Bone marrow (tissue), 2 donors: ENCODE measurements around the gene TNK2.
"Not testable (repeated sequence)": the region's sequence is repeated elsewhere in the genome, so short reads cannot be mapped to it uniquely, and the experiment has no call there.

ENCODE experiments used
- DNase-seq, 2 donors: peaks; one replicate each; lab custom pipeline; 2025; lab: John Stamatoyannopoulos, UW

The TNK2 gene

DNA sequence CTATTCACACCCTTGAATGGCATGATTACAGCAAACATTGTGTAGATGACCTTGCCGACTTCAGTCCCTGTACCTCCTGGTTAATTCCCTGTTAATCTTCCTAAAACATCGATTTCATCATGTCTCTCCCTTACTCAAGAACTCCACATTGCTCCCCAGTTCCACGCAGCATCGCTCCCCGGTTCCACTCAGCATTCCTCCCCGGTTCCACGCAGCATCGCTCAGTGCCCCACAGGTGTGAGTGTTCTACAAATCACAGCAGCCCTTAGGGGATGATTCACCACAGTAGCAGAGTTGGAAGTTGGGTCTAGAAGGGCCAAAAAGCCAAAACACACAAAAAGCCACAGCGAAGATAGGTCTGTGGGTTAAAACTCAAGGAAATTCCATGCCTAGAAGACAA lies 8.6 kb upstream of the TNK2 start:
- no peak for DNase-seq

DNA sequence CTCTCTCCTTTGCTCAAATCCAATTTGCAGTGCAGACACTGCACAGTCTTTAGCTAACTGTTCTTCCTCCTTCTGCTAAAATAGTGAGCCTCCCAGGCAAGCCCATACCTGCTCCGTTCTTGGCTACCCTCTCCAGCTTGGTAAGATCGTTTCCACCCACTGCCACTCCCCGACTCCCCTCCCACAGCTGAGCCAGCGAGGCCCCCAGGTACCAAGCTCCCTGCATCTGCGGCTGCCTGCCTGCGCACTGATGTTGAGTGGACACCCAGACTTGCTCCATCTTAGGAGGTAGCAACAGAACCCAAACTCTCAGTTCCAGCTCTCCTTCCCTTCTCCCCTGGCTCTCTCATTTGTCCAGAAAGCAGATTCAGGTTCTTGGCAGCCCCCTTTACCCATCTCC lies 7.9 kb upstream of the TNK2 start:
- no peak for DNase-seq

DNA sequence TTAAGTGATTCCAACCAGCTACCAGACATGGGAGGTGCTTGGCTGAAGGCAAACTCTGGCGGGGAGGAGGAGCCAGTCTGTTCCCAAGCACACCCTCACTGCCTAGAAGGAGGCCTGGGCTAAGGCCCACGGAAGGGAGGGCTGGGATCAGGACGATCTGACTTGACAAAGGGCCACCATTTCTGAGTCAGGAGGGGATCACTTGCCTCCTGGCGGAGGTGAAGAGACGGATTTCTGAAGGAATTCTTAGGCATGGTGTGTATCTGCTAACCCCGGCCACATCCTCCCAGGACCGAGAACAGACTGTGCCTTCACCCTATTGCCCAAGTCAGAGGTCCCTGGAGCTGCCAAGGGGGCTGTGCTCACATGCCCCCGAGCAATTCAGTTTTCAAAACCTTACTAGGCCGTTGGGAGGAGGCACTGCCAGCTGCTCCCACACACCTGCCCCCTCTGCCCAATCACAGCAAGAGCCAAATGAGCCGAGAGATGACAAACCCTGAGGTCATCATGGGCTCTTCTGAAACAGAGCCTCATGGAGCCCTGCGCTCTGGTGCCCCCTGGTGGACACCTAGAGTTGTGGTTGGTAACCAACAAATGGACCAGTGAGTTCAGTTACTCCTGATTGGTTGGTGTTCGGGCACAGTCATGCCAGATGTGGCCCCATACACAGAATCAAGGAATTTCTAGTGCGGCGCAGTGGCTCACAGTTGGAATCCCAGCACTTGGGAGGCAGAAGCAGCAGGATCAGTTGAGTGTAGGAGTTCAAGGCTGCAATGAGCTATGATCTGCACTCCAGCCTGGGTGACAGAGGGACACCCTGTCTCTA lies 6.5 kb upstream of the TNK2 start:
- no peak for DNase-seq

DNA sequence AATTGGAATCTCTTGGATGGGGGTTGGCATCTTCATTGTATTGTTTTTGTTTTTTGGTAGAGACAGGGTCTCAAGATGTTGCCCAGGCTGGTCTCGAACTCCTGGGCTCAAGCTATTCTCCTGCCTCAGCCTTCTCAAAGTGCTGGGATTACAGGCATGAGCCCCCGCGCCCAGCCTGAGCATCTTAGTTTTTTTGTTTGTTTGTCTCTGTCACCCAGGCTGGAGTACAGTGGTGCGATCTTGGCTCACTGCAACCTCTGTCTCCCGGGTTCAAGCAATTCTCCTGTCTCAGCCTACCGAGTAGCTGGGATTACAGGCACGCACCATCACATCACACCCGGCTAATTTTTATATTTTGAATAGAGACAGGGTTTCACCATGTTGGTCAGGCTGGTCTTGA lies 5.8 kb upstream of the TNK2 start:
- not testable (repeated sequence) for DNase-seq

DNA sequence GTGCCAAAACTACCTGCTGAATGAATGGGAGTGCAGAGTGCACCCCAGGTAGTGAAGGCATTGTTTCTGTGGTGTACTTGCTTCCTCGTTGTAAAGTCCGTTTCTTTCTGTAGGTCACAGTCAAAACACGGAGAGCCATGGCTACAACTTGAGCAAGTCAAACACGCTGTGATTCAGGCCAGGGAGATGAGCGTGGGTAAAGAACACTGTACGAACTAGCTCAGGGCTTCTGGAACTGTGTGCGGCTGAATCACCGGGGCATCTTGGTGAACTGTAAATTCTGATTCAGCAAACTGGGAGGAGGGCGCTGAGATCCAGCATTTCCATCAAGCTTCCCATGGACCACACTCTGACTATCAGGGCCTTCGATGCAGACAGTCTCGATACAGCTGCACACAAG lies 5.0 kb upstream of the TNK2 start:
- no peak for DNase-seq

DNA sequence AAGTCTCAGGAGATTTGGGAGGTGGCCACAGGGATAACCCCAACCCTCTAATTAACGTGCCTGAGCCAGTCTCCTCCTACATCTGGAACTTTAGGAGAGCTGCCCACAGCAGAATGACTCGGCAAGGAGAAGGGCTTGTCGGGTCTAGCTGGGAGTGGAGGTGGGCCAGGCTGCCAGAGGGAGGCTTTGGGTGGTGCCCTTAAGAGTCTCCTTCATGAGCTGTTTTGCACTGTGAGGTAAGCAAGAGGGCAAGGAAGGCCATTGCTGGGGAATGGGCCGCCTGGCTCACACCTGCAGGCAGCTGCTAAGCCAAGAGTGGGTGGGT lies 3.6 kb upstream of the TNK2 start:
- DNase-seq, result no peak

DNA sequence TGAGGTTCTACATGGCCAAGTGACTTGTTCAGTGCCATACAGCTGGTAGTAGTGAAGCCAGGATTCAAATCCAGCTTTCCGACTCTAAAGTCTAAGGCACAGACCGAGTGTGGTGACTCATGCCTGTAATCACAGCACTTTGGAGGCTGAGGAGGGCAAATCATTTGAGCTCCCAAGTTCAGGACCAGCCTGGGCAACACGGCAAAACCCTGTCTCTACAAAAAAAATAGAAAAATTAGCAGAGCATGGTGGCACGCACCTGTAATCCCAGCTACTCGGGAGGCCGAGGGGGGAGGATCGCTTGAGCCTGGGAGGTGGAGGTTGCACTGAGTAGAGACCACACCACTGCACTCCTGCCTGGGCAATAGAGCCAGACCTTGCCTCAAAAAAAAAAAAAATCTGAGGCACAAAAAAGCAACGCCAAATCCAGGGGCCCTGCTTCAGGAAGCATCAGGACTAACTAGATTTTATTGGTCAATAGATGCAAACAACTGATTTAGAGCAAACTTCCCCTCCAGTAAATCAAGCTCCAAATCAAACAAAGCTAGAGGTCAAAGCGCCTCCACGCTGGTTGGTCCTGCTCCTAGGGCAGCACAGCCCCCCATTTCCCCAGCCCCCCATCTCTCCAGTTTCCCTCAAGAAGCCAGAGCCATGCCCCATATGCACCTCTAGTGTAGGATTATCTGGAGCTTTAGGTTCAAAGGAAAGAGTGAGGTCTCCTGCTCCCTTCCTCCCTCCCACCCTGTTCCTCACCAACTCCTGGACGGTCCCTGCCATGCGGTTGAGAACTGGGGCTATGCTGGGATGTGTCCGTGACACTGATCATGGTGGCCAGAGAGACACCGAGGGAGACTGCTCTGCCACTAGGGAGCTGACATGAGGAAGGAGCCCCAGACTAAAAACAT lies 2.9 kb upstream of the TNK2 start:
- DNase-seq, result no peak

DNA sequence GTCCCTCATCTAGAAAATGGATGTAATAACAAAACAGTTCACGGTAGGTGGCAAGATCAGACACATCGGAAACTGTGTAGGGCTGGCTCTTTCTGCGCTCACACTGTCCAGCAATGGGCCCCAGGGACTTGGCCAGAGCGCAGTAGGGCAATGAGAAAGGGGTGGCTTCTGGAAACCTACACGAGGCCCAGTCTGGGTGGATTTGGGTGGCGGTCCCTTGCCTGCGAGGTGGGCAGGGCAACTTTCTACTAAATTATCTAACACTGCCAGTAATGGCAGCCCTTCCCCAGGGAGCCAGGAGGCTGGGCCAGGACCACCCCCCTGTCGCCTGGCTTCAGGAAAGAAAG lies 2.1 kb upstream of the TNK2 start:
- DNase-seq, result no peak

DNA sequence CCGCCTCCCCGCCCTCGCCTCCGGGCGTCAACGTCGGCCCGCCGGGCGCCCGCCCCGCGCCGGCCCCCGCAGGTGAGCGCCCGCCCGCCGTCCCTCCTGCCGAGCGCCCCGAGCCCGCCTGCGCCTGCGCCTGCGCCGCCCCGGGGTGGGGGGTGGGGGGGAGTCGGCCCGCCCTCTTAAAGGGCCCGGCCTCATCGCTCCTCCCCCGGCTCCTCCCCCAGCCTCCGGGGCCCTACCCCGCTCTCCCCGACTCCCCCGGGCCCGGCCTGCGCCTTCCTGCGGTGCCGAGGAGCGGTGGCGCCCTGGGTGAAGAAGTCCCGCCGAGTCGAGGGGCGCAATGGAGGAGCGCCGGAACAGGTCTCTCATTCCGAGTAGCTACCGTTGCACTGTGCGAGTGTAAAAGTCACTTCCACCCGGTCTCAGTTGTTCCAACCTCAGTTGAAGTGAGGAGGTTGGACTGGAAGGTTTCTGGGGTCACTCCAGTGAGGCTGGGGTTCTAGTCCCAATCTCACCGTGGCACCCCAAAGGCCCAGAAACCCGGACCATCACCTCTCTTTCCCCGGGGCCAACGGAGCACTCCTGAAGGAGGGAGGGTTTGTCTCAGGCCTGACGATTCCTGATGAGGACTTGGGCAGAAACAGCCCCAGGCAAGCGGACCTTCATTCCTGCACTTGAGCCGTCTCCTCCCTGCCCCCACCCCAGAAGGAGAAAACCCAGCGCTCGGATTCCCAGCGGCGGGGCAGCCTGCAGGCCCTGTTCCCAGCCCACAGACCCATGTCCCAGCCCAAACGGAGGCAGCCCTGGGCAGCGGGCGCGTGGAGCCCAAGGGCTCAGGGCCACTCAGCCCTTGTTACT lies 1.5 kb upstream of the TNK2 start:
- DNase-seq, result peak; percentile 51 to 56

DNA sequence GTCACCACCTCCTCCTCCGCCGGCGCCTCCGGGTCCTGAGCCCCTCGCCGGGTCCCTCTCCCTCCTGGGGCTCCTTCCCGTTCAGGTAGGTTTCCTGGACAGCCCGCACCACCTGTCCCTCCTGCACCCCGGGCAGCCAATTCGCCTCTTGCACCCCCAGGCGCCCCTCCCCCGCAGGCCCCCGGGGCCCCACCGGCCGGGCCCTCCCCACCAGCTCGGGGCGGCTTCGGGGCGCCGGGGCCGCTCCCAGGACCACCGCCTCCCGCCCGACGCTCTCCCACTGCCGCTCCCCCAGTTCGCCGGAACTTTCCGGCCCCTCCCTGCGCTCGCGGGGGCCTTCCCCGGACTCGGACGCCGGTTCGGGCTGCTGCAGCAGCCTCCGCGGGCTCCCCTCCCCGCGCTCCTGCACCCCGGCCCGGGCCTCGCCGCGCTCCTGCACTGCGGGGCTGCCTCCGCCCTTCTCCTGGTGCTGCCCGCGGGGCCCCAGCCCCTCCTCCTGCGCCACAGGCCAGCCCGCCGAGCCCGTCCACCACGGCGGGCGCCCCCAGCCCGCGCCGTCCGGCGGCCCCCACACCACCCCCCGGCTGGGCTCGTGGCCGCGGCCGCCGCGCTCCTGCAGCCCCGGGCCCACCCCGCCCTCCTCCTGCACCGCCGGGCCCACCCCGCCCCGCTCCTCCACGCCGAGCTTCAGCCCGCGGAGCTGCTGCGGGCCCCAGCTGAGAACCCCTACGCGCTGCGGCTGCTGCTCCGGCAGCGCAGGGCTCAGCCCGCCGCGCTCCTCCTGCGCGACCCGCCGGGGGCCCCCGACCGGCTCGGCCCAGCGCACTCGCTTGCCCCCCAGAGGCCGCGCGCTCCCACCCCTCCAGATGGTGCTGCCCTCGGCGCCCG lies 587 bp upstream of the TNK2 start:
- peak in 1 of 2 donors; percentile 38 for DNase-seq

DNA sequence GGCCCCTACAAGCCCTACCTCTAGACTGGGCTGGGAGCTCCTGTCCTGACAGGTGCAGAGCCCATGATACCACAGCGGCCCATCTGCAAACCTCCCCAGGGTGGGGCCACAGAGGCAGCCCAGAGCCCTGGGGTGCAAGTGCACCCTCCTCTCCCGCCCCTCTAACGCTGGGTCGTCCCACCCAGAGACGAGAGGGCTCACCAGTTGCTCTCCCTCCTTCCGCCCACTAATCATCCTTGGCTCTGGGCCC lies 742 bp downstream of the TNK2 start:
- no peak for DNase-seq

DNA sequence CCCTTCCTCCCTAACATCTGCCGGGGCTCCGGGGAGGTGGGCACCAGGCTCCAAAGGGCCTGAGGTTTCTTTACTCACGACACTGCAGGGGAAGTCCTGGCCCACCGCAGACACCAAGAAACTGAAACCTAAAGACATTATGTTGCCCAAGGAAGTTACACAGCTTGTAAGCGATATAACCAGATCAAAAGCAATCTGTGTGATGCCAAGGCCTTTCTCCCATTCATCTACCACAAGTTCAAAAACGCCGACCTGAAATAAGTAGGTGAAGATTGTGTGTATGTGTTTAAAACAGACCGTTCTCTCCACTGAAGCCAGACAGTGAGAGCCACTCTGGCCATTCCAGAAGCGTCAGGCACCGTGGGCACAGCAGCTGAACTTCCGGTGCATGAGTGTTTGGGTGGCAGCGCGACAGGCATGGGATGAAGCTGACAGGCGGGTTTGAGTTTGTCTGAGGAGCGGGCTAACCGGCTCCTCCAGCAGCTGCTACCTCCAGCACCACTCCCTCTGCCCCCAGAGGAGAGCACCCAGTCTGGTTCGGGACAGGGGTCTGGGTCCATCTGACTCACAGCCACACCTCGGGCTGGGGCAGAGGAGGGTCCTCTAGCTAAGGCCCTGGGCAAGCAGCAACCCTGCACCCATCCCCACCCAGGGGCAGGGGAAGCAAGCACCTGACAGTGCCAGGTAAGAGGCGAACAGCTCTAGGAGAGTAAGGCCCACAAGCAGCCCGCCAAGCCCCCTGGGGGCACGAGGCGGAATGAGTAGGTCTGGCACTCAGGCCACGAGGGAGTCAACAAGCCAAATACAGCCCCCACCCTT lies 1.3 kb downstream of the TNK2 start:
- DNase-seq, result peak; percentile 65 to 79

DNA sequence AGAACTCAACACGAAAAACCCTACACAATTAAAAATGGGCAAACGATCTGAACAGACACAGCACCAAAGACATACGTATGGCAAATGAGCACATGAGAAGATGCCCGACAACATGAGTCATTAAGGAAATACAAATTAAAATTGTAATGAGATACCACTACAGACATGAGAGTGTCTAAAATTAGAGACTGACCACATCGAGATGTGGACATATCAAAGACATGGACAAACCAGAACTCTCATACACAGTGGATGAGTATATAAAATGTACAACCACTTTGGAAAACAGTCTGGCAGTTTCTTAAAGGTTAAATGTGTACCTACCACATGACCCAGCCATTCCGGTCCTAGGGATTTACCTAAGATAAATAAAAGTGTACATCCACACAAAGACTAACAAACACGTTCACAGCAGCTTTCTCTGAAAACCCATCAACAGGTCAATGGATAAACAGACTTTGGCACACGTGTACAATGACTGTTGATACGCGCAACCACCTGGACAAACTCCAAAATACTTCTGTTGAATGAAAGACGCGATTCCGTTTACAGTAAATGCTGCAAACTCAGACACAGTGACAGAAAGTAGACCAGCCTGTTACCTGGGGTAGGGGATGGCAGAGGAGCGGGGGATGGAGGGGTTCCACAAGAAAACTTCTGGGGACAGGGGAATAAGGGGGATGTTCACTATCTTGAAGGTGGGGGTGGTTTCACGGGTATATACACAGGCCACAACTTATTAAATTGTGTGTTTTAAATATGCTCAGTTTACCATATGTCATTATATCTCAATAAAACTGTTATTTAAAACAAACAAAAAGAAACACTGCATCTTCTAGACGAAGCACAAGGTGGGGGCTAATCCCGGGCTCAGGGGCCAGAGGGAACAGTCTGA lies 2.1 kb downstream of the TNK2 start:
- DNase-seq, result no peak

DNA sequence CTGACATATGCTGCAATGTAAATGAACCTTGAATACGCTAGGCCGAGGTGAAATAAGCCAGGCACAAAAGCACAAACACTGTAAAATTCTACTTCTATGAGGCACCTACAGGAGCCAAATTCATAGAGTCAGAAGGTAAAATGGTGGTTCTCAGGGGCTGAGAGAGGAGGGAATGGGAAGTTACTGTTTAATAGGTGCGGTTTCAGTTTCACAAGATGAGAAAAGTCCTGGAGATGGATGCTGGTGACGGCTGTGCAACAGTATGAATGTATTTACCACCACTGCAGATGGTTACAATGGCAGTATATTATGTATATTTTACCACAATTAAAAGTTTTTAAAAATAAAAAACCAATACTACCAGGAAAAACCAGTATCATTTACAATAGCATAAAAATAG lies 4.0 kb downstream of the TNK2 start:
- DNase-seq, result no peak

DNA sequence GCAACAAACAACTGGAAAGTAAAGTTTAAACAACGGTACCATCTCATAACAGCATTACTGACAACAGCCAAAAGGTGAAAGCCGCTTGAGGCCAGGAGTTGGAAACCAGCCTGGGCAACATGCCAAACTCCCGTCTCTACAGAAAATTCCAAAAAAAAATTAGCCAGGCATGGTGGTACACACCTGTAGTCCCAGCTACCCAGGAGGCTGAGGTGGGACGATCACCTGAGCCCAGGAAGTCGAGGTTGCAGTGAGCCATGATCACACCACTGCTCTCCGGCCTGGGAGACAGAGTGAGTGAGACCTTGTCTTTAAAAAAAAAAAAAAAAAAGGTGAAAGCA lies 4.4 kb downstream of the TNK2 start:
- no peak for DNase-seq

DNA sequence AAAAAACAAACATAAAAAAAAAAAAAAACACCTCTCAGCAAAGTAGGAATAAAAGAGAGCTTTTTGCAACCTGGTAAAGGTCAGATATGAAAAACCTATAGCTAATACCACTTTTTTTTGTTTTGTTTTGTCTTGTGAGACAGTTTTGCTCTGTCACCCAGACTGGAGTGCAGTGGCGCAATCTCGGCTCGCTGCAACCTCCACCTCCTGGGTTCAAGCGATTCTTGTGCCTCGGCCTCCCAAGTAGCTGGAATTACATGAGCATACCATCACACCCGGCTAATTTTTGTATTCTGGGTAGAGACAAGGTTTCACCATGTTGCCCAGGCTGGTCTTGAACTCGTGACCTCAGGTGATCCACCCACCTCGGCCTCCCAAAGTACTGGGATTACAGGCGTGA lies 5.7 kb downstream of the TNK2 start:
- not testable (repeated sequence) for DNase-seq

DNA sequence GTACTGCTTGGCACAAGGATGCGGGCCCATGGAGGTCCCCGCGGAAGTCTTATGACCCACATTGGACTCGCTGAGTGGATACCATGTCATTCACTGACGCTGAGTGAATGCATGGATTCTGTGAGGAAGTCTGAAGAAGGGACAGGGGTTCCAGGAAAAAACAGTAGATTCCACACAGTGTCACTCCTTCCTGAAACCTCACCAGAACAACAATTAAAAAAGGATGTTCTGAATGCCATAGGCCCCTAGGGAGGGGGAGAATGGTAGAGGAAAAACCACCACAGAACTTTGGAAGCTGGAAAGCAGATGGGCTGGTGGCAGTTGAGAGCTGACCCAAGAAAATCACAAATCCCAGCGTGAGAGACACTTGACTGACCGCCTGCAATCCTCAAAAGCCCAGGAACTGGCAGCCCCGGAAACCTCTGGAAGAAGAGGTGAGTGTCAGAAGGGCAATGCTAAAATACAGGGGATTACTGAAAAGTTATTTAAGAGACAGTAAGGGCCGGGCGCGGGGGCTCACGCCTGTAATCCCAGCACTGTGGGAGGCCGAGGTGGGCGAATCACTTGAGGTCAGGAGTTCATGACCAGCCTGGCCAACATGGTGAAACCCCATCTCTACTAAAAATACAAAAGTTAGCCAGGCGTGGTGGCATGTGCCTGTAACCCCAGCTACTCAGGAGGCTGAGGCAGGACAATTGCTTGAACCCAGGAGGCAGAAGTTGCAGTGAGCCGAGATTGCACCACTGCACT lies 6.3 kb downstream of the TNK2 start:
- DNase-seq, result not testable (repeated sequence)

DNA sequence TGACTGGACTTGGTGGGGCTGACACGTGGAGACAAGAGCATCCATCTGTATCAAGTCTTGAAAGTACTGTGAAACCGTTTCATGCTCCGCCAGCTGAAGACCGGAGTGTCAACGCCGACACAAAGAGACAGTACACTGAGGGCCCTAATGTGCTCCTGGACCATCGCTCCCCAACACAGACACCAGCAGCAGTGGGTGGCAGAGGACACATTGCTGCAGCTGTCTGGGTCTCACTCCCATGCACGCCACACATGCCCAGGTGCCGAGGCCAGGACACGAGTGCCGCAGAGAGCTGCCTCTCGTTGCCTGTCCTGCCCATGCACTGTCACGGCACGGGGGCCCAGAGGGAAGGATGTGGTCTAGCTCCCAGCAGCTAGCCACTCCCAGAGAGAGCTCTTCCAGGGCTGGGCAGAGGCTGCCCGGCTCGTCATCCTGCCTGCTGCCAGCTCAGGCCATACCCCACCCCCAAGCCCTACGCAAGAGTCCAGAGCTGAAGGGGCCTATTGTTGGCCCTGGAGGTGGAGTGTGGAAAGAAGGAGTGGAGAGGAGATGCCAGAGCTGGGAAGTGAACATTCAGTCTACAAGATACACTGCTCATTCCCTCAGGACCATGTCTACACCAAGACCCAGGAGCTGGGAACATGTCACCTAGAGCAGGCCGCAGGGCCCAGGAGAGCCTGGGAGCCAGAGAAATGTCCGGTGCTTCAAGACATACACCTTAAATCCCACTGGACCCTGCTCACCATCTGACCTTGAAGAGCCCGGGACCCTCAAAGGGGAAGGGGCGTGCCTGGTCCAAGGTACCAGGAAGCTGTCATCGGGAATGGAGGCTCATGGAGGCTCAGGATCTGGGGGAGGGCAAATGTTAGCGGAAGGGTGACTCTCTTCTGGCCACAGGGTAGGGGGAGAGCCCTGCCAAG lies 7.7 kb downstream of the TNK2 start:
- DNase-seq, result peak; percentile 52 to 54
